Right hindlimb (tissue), 1 donor: ENCODE data around the gene SCARF2.
A peak's percentile ranks its signal among the peaks of the same experiment; 100 is the strongest.
"Not testable (repeated sequence)": the region's sequence is repeated elsewhere in the genome, so short reads cannot be mapped to it uniquely, and the experiment has no call there.

Experiments
- DNase-seq: peaks from one replicate; pipeline ENCODE4 v3.0.0-alpha.2; 2018

The SCARF2 gene

DNA sequence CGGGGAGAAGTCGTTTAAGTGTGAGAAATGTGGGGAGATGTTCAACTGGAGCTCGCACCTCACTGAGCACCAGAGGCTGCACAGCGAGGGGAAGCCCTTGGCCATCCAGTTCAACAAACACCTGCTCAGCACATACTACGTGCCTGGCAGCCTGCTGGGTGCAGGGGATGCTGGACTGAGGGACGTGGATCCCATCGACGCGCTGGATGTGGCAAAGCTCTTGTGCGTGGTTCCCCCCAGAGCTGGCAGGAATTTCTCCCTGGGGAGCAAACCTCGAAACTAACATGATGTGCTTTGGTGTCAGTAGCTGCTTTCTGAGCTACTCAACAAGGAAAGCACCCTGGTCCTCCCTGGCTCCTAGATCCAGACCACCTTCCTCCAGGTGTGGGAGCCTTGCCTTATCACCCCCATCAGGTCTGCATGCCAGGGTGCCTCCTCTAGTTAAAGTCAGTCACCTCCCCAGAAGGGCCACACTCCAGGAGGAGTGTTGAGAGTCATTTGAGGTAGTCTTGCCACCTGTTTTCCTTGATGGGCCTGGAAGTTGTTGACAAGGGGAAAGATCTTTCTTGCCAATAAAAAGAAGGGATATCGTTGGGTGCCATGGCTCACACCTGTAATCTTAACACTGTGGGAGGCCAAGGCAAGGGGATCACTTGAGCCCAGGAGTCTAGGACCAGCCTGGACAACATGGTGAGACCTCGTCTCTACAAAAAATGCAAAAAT is 30.8 kb downstream of the SCARF2 start:
- no peak for DNase-seq

DNA sequence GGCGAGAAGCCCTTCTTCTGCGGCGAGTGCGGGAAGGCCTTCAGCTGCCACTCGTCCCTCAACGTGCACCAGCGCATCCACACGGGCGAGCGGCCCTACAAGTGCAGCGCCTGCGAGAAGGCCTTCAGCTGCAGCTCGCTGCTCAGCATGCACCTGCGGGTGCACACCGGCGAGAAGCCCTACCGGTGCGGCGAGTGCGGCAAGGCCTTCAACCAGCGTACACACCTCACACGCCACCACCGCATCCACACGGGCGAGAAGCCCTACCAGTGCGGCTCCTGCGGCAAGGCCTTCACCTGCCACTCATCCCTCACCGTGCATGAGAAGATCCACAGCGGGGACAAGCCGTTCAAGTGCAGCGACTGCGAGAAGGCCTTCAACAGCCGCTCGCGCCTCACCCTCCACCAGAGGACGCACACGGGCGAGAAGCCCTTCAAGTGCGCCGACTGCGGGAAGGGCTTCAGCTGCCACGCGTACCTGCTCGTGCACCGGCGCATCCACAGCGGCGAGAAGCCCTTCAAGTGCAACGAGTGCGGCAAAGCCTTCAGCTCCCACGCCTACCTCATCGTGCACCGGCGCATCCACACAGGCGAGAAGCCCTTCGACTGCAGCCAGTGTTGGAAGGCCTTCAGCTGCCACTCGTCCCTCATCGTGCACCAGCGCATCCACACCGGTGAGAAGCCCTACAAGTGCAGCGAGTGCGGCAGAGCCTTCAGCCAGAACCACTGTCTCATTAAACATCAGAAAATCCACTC is 31.5 kb downstream of the SCARF2 start:
- no peak for DNase-seq

DNA sequence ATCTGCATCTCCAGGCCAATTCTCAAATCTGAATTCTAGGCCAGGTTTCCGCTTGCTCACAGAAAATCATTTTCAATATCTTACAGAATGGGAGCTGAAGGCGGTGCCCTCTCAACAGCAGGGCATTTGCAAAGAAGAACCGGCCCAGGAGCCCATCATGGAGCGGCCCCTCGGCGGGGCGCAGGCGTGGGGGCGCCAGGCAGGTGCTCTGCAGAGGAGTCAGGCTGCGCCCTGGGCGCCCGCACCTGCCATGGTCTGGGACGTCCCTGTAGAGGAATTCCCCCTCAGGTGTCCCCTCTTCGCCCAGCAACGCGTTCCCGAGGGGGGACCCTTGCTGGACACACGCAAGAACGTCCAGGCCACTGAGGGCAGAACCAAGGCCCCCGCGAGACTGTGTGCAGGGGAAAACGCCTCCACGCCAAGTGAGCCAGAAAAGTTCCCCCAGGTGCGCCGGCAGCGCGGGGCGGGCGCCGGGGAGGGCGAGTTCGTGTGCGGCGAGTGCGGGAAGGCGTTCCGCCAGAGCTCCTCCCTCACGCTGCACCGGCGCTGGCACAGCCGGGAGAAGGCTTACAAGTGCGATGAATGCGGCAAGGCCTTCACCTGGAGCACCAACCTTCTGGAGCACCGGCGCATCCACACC is 32.2 kb downstream of the SCARF2 start:
- DNase-seq: no peak

DNA sequence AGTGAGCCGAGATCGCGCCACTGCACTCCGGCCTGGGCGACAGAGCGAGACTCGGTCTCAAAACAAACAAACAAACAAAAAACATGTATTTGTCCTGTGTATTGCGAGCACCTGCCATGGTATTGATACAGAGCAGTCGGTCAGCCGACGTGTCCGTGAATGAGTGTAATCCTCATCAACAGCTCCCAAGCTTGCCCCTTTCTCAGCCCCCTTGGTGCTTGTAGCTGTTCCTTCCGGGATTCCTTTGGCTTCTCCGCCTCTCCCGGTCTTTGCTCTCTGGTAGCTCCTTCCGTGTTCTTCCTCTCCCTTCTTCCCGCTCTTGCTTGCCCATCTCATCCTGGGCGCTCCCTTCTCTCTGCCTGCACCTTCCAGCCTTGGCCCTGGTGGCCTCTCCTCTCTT is 32.7 kb downstream of the SCARF2 start:
- no peak for DNase-seq

DNA sequence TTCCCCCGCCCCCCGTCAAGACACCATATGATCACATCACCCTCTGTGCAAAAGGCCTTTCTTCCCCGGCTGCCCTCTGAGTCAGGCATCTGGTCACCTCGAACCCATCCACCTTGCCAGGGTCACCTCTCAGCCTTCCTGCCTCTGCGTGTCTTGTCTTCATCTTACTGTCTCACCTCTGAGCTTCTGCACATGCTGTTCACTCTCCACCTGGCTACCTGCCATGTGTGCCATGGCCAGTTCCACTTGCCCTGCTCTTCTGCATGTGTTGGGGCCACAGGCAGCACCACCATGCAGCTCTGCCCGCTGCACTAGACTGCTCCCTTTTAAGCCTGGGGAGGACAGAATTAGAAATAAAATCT is 33.9 kb downstream of the SCARF2 start:
- no peak for DNase-seq

DNA sequence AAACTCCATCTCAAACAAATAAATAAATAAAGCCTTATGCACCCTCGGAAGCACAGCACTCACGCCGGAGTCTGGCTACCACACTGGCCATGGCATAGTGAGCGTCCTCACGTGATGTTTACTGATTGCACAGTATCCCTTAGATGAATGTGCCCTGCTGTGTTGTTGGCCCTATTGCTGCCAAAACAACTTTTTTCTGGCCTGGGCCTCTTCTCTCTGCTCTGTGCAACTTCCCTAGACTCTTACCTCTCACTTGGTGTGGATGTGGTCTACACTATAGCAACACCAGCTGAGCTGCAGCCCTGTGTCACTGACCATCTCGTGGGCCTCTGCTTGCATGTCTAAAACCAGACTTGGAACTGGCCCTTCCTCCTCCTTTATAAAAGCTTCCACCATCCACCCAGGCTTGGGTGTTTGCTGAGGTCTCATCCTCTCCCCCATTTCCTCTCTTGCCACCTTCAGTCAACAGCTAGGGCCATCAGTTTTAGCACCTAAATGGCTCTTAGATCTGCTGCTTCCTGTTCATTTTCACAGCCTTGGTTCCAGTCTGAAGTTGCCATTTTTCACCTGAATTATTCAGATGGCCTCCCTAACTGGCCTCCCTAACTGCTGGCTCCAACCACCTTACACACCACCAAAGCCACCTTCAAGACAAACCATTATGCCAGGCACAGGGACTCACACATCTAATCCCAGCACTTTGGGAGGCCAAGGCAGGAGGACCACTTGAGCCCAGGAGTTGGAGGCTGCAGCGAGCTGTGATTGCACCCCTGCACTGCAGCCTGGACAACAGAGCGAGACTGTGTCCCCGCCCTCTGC is 34.5 kb downstream of the SCARF2 start:
- no peak for DNase-seq

DNA sequence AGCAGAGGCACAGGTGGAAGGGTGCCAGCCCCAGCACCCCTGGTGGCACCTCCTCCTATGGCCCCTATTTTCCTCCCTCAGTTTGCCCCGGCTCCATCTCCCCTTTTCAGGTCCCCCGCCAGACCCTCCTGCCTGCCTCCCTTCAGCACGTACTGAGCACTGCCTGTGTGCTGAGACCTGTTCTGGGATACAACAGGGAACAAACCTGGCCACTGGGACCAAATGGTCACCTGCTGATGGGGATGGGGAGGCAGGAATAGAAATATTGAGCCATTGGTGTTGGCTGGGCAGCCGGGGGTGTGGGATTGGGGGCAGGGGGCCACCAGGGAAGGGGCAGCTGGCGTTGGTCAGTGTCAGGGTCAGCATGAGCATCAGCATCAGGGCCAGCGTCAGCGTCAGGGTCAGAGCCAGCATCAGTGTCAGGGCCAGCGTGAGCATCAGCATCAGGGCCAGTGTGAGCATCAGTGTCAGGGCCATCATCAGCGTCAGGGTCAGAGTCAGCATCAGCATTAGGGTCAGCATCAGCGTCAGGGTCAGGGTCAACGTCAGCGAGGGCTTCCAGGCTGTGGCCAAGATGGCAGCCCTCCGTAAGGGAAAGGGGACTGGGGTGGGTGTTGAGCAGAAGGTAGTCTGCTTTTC is 36.1 kb downstream of the SCARF2 start:
- no peak for DNase-seq

DNA sequence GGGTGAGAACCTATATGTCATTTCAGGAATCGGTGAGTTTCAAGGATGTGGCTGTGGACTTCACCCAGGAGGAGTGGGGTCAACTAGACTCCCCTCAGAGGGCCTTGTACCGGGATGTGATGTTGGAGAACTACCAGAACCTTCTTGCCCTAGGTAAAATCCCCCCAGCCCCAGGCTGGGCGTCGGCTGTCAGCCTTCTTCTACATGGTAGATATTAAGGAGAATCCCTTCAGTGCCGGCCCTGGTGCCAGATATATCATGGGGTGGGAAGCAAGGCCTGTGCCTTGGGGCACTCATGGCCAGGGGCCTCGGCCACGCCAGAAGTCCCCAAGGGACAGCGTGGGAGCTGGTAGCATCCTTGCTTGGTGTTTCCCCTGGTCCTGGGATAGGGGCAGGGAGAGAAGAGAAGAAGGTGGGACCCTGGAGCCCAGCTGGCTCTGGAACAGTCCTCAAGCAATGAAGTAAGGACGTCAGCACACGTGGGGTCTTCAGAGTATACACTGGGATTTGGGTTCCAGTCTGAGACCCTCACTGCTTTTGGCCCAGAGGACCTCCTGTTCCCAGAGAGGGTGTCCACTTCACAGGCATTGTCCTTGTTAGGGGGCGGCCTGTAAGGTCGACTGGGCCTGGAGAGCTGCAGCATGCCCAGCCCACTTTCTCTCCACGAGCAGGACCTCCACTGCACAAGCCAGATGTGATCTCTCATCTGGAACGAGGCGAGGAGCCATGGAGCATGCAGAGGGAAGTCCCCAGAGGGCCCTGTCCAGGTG is 36.8 kb downstream of the SCARF2 start:
- no peak for DNase-seq

DNA sequence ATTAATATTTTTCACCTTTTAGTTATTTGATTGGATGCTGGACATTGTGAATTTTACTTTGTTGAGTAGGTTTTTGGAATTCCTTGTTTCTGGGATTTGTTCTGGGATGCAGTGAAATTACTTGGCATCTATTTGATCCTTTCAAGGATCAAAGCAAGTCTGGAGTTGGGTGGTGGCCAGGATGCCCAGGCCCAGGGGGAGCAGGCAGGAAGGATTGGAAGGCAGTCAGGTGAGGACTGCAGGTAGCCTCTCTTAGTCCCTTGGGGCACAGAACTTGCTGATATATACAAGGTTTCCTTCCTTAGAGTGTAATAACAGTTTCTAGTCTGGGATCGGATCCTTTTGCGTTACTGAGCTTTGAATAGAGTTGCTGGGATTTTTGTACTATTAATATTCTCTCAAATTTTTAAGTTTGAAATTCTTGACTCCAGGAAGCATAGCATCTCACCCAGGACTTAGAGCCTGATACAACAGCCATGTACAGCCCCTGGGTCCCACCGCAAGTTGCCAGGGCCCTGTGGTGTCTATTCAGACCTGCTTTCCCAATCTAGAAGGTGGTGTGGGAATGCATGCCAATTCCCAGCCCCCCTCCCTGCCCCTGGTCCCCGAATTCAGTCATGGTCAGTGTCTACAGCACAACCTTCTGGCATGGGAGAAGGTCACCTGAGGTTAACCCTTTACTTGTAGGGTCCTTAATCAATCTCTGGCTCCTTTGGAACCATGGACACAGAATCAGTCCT is 37.6 kb downstream of the SCARF2 start:
- DNase-seq: no peak

DNA sequence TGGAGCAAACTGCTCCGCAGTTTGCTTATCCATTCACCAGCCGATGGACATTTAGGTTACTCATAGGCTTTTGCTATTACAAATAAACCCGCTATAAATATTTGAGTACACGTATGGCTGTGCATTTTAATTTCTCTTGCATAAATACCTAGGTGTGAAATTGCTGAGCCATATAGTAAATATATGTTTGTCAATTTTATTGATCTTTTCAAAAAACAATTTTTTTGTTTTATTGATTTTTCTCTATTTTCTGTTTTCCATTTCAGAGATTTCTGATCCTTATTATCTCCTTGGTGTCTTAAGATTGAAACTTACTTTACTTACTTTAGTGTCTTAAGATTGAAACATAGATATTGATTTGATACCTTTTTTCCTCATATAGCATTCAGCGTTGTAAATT is 39.2 kb downstream of the SCARF2 start:
- DNase-seq: no peak

DNA sequence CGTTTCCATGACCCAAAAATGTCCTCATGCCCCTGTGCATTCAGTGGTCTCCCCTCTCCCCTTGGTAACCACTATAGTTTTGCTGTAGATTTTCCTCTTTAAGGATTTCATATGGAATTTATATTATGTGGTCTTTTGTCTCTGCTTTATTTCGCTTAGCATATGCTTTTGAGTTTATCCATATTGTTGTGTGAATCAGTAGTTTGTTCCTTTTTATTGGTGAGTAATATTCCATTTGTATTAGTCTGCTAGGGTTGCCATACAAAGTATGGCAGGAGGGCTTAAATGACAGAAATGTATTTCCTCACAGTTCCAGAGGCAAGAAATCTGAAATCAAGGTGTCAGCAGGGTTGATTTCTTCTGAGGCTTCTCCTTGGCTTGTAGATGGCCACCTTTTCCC is 40.1 kb downstream of the SCARF2 start:
- no peak for DNase-seq

DNA sequence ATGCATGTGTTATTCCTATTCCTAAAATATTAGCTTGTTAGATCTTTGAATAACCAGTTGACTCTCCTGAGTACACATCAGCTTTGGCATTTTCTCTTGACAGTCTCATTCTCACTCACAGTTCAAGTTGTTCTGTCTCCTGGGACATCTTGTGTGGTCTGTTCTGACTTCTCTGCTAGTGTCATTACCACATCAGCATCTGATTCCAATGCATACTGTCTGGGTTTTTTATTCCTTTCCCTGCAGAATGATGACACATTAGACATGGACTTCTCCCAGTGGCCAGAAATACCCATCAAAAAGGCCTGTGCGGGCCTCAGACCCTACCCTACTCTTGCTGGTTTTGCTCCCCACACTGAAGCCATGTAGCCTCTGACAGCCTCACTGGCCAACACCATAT is 41.0 kb downstream of the SCARF2 start:
- no peak for DNase-seq

DNA sequence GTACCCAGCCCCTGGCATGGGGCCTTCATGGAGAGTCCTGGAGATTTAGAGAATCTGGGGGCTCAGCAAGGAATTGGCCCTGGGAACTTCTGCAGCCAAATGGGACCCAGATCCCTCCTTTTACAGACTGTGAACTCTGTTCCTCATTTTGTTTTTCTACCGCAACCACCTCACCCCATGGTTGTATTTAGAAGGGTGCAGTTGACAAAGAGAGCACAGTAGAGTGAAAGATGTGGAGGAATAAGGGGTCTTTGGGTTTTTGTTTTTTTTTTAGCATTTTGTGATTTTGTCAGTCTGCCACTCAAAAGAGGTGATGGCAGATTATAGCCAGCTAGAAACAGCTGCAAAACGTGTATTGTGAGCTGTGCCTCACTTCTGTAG is 41.7 kb downstream of the SCARF2 start:
- no peak for DNase-seq

DNA sequence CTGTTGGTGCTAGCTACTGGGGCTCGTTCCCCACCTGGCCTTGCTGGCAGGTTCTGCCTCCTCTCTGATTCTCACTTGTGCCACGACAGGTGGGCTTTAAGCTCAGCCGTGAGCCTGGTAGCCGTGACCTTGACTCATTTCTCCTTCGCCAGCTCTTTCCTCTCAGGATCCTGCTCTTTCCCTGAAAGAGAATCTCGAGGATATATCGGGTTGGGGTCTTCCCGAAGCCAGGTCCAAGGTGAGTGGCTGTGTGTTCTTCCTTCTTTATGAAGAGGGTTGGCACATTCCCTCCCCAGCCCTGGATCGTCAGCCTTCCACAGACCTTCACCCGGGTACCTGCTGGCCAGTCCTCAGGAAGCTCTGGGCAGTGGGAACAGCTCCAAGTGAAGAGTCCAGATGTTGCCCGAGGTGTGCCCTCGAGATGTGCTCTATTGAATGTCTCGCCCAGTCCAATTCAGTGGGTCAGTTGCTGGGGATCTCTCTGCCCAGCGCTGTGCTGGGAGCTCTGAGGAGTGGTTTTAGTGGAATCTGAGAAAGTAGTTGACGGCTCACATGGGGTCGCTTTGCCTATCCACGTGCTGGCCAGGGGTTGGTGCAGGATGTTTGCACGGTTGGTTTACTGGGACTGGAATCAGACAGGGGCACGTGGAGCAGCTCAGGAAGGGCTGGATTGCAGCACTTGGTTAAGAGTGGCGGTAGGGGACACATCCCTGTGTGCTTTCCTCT is 42.3 kb downstream of the SCARF2 start:
- no peak for DNase-seq

DNA sequence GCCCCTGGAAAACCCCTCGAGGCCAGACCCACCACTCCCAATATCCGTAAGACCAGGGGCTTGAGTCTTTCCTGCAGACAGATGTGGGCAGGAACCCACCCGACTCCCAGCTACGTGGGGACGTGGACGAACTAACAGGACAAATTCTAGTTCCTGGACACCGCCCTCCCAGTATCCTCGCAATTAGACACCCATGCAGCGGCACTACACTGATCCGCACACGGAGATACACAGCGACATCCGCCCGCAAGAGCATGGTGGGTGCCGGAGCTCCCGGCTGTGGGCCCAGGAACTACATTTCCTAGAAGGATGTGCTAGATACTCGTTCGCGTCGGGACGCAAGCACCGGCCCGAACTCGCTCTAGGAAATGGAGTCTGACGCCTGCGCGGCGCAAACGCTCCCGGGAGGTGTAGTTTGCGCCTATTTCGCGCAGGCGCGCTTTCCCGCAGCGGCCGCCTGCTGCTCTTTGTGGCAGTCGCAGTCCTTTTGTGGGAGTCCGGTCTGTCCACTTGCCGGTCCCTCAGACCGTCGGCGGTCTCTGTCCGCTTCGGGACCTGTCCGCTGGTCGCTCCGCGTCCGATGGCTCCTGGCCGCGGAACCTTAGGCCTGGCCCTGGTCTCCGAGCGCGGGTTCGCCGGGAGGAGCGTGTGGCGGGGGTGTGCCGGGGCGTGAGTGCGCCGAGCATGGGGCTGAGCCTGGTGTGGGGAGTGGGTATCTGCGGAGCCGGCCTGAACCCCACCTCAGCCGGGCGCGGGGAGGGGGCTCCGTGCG is 43.7 kb downstream of the SCARF2 start, which contains the start of gene ZNF74:
TSS of gene ZNF74 (plus strand) at position 447 of the 772 bp plus-strand sequence. CDS start 478 bp downstream, outside the sequence.
- peak; percentile 94 for DNase-seq

DNA sequence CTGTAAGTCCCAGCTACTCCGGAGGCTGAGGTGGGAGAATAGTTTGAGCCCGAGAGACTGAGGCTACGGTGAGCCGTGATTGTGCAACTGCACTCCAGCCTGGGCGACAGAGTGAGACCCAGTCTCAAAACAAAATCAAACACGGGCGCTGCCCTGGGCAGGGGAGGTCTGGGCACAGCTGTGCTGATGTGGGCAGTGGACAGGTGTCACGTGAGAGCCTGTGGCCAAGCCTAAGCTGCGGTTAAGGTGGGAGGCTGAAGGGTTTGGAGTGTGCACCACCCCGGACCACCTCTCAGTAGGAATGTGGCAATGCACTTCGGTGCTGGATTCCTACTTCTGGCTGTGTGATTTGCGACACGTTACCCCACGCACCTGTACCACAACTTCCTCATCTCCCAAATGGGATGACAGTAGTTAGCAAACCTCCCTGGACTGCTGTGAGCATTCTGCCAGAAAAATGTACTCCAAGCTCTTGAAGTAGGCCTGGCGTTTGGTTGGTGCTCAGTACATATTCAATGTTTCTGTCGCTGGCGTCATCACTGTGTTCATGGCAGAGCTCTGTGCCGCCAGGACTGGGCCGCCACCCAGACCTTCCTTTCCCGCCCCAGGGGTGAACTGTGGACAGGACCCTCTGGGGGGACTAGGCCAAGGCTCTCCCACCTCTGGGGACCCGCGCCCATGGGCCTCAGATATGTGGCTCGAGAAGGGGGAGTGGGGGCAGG is 44.5 kb downstream of the SCARF2 start:
- no peak for DNase-seq

DNA sequence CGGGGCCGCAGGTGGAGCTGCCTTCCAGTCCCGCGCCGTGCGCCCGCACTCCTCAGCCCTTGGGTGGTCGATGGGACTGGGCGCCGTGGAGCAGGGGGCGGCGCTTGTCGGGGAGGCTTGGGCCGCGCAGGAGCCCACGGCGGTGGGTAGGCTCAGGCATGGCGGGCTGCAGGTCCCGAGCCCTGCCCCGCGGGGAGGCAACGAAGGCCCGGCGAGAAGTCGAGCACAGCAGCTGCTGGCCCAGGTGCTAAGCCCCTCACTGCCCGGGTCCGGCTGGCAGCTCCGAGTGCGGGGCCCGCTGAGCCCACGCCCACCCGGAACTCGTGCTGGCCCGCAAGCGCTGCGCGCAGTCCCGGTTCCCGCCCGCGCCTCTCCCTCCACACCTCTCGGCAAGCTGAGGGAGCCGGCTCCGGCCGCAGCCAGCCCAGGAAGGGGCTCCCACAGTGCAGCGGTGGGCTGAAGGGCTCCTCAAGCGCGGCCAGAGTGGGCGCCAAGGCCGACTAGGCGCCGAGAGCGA is 45.2 kb downstream of the SCARF2 start:
- not testable (repeated sequence) for DNase-seq

DNA sequence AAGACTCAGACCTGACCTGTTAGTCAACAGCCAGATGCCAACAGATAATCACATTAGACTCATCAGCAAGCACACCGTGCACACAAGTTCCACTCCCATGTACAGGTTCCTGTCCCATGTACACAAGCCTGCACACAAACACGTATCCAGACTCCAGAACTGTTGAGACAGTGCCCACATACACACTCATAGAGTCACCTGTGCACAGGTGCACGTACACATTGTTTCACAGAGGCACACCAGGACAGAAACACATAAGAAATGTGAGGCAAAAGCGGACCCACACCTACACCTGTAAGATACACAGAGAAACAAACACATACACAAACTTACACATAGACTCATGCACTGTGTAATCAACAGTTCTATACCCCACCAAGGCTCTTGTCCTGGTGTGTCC is 46.4 kb downstream of the SCARF2 start:
- DNase-seq: no peak
